Skeletal muscle cell (primary cell): ENCODE measurements around the gene ASAH2.

ENCODE experiments used
- DNase-seq: peaks from one replicate; pipeline ENCODE4 v3.0.0-alpha.2; 2010; ENCODE audit warnings: low read depth
- H3K4me3 ChIP-seq: 2 replicates; pipeline ENCODE4 v1.5.1; 2011; ENCODE audit warnings: low read depth, mild to moderate bottlenecking, control low read depth, low read length, moderate library complexity

ASAH2 gene

DNA sequence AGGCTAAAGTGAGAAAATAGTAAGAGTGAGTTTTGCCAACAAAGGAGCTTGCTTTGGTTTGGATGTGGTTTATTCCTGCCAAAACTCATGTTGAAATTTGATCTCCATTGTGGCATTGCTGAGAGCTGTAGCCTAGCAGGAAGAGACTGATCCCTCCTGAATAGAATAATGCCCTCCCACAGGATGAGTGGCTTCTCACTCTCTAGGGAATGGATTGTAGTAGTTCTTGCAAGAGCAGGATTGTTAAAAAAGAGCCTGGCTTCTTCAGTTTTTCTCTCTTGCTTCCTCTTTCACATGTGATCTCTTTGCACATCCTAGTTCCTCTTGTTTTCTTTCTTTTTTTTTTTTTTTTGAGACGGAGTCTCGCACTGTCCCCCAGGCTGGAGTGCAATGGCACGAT, 34.4 kb downstream of the ASAH2 start:
- DNase-seq = peak; percentile 53
- H3K4me3 ChIP-seq = no peak overlapping the region

DNA sequence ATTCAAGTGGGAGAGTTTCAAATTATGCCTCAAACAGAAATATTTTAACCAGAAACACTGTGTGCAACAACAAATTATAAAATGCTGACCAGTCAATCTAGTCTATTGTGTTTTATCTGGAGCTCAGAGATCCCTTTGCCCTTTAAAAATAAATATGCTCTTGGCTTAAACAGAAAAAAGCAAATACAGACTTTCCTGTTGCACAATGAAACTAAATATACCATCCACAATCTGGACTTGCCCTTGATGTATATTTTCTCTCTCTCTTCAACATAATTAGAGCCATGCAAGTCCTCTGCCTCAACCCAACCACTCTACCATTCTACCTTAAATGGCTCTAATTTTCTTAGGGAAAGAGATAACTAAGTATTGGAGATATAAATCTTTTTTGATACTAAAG, 34.9 kb downstream of the ASAH2 start:
- no peak overlapping the region for H3K4me3 ChIP-seq

GRCh38 chr10:50211670-50212069, 39.6 kb downstream of the ASAH2 start:
- H3K4me3 ChIP-seq = no peak overlapping the region
- DNase-seq = no peak

More for the DNA sequence above, 34.9 kb downstream of the ASAH2 start:
- no peak for DNase-seq

DNA sequence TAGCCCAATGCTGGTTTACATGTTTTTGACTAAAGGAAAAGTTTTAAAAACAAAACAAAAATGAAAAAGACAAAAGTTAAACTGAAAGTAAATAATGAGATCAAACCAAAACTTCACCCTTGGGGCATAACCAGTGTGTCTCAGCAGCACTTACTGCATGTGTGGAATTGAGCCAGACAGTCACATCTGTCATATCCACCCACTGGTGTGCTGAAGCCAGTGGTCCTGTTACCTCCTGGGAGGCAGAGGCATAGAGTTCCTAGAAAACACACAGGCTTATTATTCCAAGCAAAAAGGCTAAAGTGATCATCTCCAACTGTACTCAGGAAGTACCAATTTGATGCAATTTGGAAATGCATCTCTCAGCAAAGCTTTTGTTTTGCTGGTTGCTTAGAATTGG, 40.4 kb downstream of the ASAH2 start:
- DNase-seq = no peak
- H3K4me3 ChIP-seq = no peak overlapping the region
